Activated effector memory CD4-positive, alpha-beta T cell treated with anti-CD3 and anti-CD28 coated beads, Interleukin-2, amount 50 U/mL, for 16 hours (primary cell): Measurements from ENCODE around the gene KIAA0586.

Experiments used
- DNase-seq: peaks from one replicate; pipeline ENCODE4 v3.0.0-alpha.2; 2020

Gene KIAA0586

DNA sequence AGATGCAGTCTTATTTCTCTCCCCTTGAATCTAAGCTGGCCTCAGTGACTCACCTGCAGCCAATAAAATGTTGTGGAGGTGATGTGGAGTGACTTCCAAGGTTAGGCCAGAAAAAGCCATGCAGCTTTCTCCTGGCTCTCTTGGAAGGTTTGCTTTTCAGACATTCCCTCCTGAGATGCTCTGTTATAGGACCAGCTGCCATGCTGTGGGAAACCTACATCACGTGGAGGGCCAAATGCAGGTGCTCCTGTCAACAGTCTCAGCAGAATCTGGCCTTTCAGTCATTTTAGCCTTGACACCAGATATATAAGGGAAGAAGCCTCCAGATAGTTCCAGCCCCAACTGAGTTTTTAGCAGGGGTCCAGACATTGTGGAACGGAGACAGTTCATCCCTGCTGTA is 172.2 kb downstream of the KIAA0586 start:
- DNase-seq, result no peak
